HG02938 (cell line): ENCODE measurements around the gene BRD3.
A peak's percentile ranks its signal among the peaks of the same experiment; 100 is the strongest.

ENCODE experiments used
- ATAC-seq: cut with Tn5 transposase; IDR thresholded peaks from one replicate; pipeline ENCODE4 v1.9.1; 2021; ENCODE audit warnings: mild to moderate bottlenecking, moderate library complexity; ENCODE audit not compliant: unreplicated experiment

Gene BRD3

GRCh38 chr9:134039386-134040175 lies 28.2 kb downstream of the BRD3 start:
- no peak for ATAC-seq

- ATAC-seq, result no peak
These were observed 30.2 kb downstream of the BRD3 start for GRCh38 chr9:134037641-134038040.

GRCh38 chr9:134036130-134036529 lies 31.7 kb downstream of the BRD3 start:
- ATAC-seq, result no peak

GRCh38 chr9:134035041-134036039 lies 32.5 kb downstream of the BRD3 start:
- no peak for ATAC-seq

- no peak for ATAC-seq
These were observed 33.4 kb downstream of the BRD3 start for GRCh38 chr9:134034215-134035040.

- no peak for ATAC-seq
These were observed 34.2 kb downstream of the BRD3 start for GRCh38 chr9:134033516-134034214.

- no peak for ATAC-seq
These were observed 35.2 kb downstream of the BRD3 start for GRCh38 chr9:134032456-134033222.

GRCh38 chr9:134031783-134032182 lies 36.0 kb downstream of the BRD3 start:
- ATAC-seq, result no peak

- ATAC-seq, result no peak
These were observed 36.9 kb downstream of the BRD3 start for GRCh38 chr9:134030821-134031470.

- no peak for ATAC-seq
These were observed 38.3 kb downstream of the BRD3 start for GRCh38 chr9:134029248-134030226.

- ATAC-seq, result no peak
These were observed 39.1 kb downstream of the BRD3 start for GRCh38 chr9:134028575-134029247.

- no peak for ATAC-seq
These were observed 39.8 kb downstream of the BRD3 start for GRCh38 chr9:134028076-134028475.

GRCh38 chr9:134027561-134027960 lies 40.3 kb downstream of the BRD3 start:
- ATAC-seq, result no peak

GRCh38 chr9:134026981-134027380 lies 40.8 kb downstream of the BRD3 start:
- ATAC-seq, result no peak

GRCh38 chr9:134026581-134026980 lies 41.2 kb downstream of the BRD3 start:
- no peak for ATAC-seq

GRCh38 chr9:134025606-134026541 lies 42.0 kb downstream of the BRD3 start:
- ATAC-seq, result peak; percentile 34
